ENCODE results near the gene MB21D2.
"Not testable (repeated sequence)": the region's sequence is repeated elsewhere in the genome, so short reads cannot be mapped to it uniquely, and the experiment has no call there.

Gene MB21D2

DNA sequence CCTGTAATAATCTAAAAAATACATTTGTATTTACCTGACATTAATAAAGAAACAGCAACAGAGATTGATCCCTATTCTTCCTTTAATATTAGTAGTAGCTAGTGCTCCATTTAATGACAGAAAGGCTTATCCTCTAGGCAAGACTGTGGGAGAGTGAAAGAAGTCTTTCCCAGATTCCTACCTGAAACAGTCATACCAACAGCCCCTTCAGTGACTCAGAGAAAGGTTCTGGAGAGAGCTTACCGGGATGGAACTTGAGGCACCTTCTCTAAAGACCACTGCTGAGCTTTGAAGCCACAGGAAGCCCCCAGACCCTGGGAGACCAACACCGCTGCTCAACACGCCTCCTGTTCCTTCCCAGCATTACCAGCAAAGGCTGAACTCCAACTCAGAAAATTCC, 123.4 kb downstream of the MB21D2 start:
- no peak for DNase-seq

DNA sequence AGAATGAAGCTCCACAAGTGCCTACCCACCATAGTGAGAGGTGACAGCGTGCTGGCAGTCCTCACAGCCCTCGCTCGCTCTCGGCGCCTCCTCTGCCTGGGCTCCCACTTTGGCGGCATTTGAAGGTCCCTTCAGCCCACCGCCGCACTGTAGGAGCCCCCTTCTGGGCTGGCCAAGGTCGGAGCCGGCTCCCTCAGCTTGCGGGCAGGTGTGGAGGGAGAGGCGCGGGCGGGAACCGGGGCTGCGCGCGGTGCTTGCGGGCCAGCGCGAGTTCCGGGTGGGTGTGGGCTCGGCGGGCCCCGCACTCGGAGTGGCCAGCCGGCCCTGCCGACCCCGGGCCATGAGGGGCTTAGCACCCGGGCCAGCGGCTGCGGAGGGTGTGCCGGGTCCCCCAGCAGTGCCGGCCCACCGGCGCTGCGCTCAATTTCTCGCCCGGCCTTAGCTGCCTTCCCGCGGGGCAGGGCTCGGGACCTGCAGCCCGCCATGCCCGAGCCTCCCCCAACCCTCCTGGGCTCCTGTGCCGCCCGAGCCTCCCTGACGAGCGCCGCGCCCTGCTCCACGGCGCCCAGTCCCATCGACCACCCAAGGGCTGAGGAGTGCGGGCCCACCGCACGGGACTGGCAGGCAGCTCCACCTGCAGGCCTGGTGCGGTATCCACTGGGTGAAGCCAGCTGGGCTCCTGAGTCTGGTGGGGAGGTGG, 128.7 kb downstream of the MB21D2 start:
- DNase-seq = not testable (repeated sequence)

DNA sequence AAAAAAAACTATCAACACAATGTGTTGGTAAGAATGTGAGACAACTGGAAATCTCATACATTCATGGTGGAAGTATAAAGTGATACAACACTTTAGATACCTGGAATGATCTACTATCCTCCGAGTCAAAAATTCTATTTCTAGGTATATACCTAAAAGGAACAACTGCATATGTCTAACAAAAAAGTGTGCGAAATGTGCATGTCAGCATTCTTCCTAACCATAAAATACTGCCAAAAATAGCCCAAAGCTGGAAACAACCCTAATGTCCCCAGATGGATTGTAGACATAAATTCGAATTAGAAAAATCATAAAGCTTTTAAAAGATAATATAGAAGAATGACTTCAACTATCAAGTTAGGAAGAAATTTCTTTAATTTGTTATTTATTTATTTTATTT, 139.1 kb downstream of the MB21D2 start:
- no peak for DNase-seq

DNA sequence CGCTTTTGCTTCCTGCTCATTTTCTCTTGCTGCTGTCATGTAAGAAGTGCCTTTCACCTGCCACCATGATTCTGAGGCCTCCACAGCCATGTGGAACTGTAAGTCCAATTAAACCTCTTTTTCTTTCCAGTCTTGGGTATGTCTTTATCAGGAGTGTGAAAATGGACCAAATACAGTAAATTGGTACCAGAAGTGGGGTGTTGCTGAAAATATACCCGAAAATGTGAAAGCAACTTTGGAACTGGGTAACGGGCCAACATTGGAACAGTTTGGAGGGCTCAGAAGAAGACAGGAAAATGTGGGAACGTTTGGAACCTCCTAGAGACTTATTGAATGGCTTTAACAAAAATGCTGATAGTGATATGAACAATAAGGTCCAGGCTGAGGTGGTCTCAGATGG, 143.3 kb downstream of the MB21D2 start:
- not testable (repeated sequence) for DNase-seq

DNA sequence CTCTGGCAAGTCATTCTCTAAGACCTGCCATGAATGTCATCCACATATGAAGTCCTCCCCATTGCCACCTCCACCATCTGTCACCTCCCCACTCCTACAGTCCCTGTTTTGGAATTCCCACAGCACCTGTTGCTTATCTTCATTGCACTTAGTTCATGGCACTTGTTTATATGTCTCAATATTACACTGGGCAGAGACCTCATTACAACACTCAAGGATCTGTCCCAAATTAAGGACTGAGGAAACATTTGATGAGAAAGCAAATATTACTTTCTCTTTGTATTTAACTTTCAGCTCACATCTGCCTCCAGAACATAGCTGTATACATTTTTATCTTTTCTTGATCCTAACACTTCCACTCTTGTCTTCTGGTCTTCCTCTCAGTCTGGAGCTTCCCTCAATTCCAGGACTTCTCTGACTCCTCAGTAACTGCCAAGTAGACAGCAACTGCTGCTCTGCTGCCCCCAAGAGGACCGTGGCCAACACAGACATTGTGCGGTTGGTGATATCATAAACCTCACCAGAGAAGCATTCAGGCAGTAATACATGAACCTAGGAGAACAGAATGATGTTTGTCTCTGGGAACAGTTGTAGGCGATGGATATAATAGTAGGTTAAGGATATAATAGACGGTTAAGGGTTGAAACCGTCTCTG, 145.3 kb downstream of the MB21D2 start:
- DNase-seq = no peak

DNA sequence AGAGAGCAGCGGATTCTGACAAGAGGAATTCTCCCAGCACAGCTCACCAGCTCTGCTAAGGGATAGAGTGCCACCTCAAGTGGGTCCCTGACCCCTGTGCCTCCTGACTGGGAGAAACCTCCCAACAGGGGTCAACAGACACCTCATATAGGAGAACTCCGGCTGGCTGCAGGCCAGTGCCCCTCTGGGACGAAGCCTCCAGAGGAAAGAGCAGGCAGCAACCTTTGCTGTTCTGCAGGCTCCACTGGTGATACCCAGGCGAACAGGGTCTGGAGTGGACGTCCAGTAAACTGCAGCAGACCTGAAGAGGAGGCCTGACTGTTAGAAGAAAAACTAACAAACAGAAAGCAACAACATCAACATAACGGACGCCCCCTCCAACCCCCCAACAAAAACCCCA, 159.0 kb downstream of the MB21D2 start:
- no peak for DNase-seq

DNA sequence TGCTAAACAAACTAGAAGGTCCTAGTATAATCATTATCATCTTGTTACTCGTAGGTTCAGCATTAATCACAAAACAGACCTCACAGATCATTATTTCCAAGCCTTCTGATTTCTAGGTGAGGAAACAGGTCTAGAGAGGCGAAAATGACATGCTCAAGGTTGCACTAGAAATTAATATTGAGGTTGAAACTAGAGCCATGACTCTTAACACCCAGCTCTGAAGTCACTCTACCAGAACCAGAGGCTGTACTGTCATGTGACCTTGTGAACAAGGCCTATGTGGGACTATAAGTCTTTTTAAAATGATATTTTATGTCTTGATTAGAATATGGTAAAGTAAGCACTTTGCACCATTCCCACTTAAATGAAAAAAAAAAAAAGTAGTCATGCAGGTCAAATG, 166.5 kb downstream of the MB21D2 start:
- no peak for DNase-seq

DNA sequence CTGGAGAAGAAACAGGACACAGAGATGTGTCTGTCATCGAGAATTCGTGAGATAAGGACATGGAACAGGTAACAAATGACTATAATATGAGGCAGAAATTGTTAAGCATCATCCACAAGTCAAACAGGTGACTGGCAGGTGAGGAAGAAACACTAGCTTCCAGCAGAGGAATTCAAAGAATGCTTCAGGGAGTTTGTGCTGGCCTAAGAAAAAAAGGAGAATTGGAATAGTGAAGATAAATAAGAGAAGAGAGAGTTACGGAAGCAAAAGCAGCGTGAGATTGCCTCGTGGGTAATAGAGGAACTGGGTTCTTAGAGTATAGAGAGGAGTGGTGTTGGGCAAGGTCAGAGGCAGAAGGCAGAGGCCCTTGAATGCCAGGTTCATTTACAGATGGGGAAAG, 167.5 kb downstream of the MB21D2 start:
- DNase-seq = no peak

DNA sequence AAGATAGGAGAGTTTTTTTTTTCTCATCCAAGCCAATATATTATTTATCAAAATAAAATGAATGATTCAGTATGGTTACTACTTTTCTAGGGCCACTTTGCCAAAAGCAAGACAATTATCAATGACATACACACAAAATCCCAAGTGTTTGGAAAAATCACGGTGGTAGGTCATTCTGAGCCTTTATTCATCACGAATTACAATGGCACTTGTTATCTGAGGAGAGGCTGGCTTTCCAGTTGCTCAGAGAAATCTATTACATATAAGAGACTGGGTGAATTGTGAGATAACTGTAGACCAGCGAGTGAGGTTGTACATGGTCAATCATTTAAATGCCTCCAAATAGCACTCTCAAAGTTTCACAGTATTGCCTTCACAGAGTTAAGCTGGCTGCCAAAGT, 169.9 kb downstream of the MB21D2 start:
- DNase-seq = no peak

DNA sequence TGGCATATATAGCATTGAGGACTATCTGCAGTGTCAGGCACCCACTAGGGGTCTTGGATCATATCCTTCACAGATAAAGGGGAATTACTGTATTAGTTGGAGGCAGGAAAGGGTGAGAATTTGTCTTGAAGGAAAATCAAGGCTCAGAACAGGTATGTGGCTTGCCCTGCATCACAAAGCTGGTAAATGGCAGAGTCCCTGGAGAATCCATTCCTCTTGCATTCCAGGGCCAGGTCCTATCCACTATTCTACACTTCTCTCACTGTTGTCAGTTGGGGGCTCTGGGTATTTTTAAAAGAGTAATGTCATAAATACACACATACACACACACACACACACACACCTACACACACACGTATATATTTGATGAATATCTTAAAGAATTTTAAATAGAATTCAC, 170.5 kb downstream of the MB21D2 start:
- DNase-seq = no peak

Data from stimulated activated CD4-positive, alpha-beta T cell treated with anti-CD3 and anti-CD28 coated beads, Interleukin-1b, Interleukin-23, amount 100 ng/mL, for 48 hours (primary cell).